Measurements from ENCODE around the gene TTK.
A peak's percentile ranks its signal among the peaks of the same experiment; 100 is the strongest.

TTK gene

DNA sequence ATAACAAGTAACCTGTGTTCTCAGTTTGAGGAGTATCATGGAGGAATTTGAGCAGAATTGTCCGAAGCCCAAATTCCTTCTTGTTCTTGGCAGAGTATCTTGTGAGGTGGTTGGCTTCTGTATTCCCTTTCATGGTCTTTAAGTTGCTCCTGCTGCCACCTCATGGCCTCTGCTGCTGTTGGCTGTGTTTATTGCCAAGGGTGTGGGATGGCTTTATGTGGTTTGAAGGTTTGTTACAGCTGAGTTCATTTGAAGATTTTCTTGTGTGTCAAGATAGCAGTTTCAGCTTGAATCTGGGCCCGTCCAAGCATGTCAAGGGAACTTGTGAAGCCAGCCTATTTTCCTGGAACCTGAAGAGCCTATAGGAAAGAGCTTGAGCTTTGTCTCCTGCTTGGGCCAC, 20.2 kb upstream of the TTK start:
- TF ChIP-seq, protein P1, sequence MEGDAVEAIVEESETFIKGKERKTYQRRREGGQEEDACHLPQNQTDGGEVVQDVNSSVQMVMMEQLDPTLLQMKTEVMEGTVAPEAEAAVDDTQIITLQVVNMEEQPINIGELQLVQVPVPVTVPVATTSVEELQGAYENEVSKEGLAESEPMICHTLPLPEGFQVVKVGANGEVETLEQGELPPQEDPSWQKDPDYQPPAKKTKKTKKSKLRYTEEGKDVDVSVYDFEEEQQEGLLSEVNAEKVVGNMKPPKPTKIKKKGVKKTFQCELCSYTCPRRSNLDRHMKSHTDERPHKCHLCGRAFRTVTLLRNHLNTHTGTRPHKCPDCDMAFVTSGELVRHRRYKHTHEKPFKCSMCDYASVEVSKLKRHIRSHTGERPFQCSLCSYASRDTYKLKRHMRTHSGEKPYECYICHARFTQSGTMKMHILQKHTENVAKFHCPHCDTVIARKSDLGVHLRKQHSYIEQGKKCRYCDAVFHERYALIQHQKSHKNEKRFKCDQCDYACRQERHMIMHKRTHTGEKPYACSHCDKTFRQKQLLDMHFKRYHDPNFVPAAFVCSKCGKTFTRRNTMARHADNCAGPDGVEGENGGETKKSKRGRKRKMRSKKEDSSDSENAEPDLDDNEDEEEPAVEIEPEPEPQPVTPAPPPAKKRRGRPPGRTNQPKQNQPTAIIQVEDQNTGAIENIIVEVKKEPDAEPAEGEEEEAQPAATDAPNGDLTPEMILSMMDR (conservative IDR thresholded peaks at IDR 0.05; ENCODE audit: low read depth, low read length): no peak
- DNase-seq (ENCODE audit: low read depth): peak; percentile 16
- no peak overlapping the region for H3K4me3 ChIP-seq (ENCODE audit: low read depth, low read length)

DNA sequence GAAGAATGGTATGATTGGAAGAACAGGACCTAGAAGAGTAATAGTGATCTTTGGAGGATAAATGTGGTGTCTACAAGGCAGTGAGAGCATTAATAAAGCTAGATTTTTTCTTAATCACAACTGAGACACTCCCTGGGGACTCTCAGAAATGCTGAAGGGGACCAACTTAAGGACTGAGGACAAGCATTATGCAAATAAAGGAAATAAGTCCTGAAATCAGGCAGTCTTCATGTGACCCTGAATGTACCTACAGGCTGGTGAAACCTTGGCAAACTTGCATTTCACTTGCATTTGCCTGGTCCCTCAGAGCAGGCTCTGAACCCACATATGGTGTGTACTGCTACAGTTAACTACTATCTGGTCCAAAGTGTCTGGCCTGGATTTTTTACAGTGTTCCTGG, 19.3 kb upstream of the TTK start:
- TF ChIP-seq, protein P1 (conservative IDR thresholded peaks at IDR 0.05; ENCODE audit: low read depth, low read length): no peak
- H3K4me3 ChIP-seq (ENCODE audit: low read depth, low read length): no peak overlapping the region
- no peak for DNase-seq (ENCODE audit: low read depth)

DNA sequence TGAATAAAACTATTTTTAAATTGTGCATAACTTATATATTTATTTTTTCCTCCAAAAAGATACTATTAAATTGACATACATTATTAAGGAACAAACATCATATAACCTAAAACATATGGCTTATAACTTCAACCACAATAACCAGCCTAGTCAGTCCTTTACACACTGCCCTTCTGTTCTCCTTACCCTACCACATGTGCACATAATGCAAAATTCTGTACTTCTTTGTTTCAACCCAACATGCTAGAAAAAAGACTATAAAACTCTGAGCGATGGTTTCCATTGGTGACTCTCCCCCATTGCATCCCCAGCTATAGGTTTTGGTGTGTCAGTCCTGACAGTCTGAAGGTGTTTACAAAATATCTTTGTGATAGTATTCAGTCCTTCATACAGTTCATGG, 14.8 kb upstream of the TTK start:
- H3K4me3 ChIP-seq (ENCODE audit: low read depth, low read length): no peak overlapping the region
- no peak for DNase-seq (ENCODE audit: low read depth)
- TF ChIP-seq, protein P1 (conservative IDR thresholded peaks at IDR 0.05; ENCODE audit: low read depth, low read length): no peak

DNA sequence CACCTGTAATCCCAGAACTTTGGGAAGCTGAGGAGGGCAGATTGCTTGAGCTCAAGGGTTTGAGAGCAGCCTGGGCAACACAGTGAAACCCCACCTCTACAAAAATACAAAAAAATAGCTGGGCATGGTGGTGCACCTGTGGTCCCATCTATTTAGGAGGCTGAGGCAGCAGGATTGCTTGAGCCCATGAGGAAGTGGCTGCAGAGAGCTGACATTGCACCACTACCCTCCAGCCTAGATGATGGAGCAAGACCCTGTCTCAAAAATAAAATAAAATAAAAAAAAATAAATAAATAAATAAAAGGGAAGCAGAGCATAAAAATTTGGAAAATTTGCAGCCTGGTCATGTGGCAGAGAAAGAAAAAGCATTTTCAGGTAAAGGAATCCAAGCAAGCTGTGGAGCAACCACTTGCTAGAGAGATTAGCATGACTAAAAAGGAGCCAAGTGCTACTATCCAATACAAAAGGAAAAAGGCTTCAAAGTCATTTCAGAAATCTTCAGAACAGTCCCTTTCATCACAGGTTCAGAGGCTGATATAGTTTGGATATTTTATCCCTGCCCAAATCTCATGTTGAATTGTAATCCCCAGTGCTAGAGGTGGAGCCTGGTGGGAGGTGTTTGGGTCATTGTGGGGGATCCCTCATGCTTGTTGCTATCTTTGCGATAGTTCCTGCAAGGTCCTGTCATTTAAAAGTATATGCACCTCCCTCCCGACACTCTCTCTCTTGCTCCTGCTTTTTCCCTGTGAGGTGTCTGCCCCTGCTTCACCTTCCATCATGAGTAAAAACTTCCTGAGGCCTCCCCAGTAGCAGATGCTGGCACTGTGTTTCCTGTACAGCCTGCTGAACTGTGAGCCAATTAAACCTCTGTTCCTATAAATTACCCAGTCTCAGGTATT, 11.2 kb upstream of the TTK start:
- TF ChIP-seq, protein P1 (conservative IDR thresholded peaks at IDR 0.05; ENCODE audit: low read depth, low read length): no peak
- H3K4me3 ChIP-seq (ENCODE audit: low read depth, low read length): no peak overlapping the region
- DNase-seq (ENCODE audit: low read depth): no peak

DNA sequence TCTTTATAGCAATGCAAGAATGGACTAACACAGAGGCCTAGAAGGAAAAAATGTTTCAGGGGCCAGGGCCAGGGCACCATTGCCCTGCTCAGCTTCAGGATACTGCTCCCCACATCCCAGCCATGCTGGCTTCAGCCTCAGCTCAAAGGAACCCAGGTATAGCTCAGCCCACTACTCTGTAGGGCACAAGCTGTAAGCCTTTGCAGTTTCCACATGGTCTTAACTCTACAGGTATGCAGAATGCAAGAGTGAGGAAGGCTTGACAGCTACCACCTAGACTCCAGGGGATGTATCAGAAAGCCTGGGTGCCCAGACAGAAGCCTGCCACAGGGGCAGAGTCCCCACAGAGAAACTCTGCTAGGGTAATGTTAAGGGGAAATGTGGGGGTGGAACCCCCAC, 10.5 kb upstream of the TTK start:
- no peak overlapping the region for H3K4me3 ChIP-seq (ENCODE audit: low read depth, low read length)
- no peak for DNase-seq (ENCODE audit: low read depth)
- TF ChIP-seq, protein P1 (conservative IDR thresholded peaks at IDR 0.05; ENCODE audit: low read depth, low read length): no peak

DNA sequence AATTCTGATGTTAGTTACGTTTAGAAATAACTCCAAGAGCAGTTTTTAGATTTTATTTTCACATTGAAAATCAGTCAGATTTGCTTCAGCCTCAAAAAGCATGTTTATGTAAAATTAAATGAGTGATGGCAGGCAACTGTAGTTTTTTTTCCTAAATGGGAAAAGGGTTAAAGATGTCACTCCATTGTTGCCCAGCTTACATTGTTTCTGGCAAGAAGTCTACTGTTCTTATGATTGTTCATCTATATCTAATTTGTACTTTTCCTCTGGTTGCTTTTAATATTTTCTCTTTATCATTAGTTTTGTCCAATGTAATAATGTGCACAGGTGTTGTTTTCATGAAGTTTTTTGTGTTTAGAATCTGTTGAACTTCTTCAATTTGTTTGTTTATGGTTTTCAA, 6.7 kb upstream of the TTK start:
- TF ChIP-seq, protein P1 (conservative IDR thresholded peaks at IDR 0.05; ENCODE audit: low read depth, low read length): no peak
- H3K4me3 ChIP-seq (ENCODE audit: low read depth, low read length): no peak overlapping the region
- no peak for DNase-seq (ENCODE audit: low read depth)

DNA sequence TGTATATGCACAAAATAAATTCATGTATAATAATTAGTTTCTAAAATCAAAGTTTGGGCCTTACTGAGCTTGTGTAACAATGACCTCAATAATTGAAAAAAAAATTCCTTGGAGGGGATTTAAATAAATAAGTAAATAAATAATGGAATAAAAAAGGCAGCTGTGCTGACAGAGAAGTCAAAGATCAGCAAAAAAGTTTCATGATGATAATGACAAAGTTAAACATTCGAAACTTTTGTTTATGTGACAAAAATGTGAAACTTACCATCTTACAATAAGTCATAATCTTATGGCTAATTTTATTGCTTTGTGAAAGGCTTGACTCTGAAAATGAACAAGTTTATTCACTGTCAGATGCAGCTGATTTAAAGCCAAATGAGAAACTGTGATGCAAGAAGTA, 3.1 kb upstream of the TTK start:
- no peak overlapping the region for H3K4me3 ChIP-seq (ENCODE audit: low read depth, low read length)
- DNase-seq (ENCODE audit: low read depth): no peak
- TF ChIP-seq, protein P1 (conservative IDR thresholded peaks at IDR 0.05; ENCODE audit: low read depth, low read length): no peak

Measured in choroid plexus epithelial cell (primary cell).